Stimulated activated CD8-positive, alpha-beta memory T cell treated with anti-CD3 and anti-CD28 coated beads, Interleukin-12 subunit alpha, Interleukin-12 subunit beta, amount 100 ng/mL, for 24 hours (primary cell): ENCODE results near the gene CIAO2B.
"Not testable (repeated sequence)": the region's sequence is repeated elsewhere in the genome, so short reads cannot be mapped to it uniquely, and the experiment has no call there.

Experiments used
- DNase-seq: peaks from one replicate; pipeline ENCODE4 v3.0.0-alpha.2; 2020; ENCODE audit errors: extremely low read depth

CIAO2B gene

GRCh38 chr16:66934138-66934838 is at the start of gene CIAO2B:
Gene CIAO2B (minus strand): TSS chr16:66934402. CDS start chr16:66934364, 38 bp downstream.
- DNase-seq: peak; percentile 70

GRCh38 chr16:66983033-66983432 is 48.8 kb upstream of the CIAO2B start:
- DNase-seq: no peak

- no peak for DNase-seq
Observed at GRCh38 chr16:66979011-66979717, 45.0 kb upstream of the CIAO2B start.

GRCh38 chr16:66977341-66978113 is 43.3 kb upstream of the CIAO2B start:
- DNase-seq: peak; percentile 69

- no peak for DNase-seq
Observed at GRCh38 chr16:66976746-66977145, 42.5 kb upstream of the CIAO2B start.

GRCh38 chr16:66975302-66975893 is 41.2 kb upstream of the CIAO2B start:
- DNase-seq: no peak

GRCh38 chr16:66974932-66975246 is 40.7 kb upstream of the CIAO2B start:
- not testable (repeated sequence) for DNase-seq

- not testable (repeated sequence) for DNase-seq
Observed at GRCh38 chr16:66974156-66974931, 40.1 kb upstream of the CIAO2B start.

- no peak for DNase-seq
Observed at GRCh38 chr16:66973716-66974115, 39.5 kb upstream of the CIAO2B start.

GRCh38 chr16:66972983-66973382 is 38.8 kb upstream of the CIAO2B start:
- DNase-seq: no peak

GRCh38 chr16:66970775-66971720 is 36.8 kb upstream of the CIAO2B start:
- DNase-seq: no peak

- DNase-seq: no peak
Observed at GRCh38 chr16:66968847-66969246, 34.6 kb upstream of the CIAO2B start.

- no peak for DNase-seq
Observed at GRCh38 chr16:66964049-66964448, 29.8 kb upstream of the CIAO2B start.

- DNase-seq: no peak
Observed at GRCh38 chr16:66961914-66962313, 27.7 kb upstream of the CIAO2B start.

GRCh38 chr16:66961065-66961744 is 27.0 kb upstream of the CIAO2B start, which contains the start of gene CES3:
Gene CES3 (plus strand): TSS chr16:66961266. CDS start chr16:66961308, 42 bp downstream.
- DNase-seq: no peak

- no peak for DNase-seq
Observed at GRCh38 chr16:66960270-66960669, 26.1 kb upstream of the CIAO2B start.

- no peak for DNase-seq
Observed at GRCh38 chr16:66959704-66960161, 25.5 kb upstream of the CIAO2B start.

- DNase-seq: no peak
Observed at GRCh38 chr16:66958857-66959703, 24.9 kb upstream of the CIAO2B start.

- DNase-seq: not testable (repeated sequence)
Observed at GRCh38 chr16:66956154-66956457, 21.9 kb upstream of the CIAO2B start.
